GM21737 (cell line): ENCODE measurements around the gene DNASE2.

Source experiments
- ATAC-seq: cut with Tn5 transposase; IDR thresholded peaks from one replicate; pipeline ENCODE4 v1.9.1; 2021; ENCODE audit warnings: mild to moderate bottlenecking, moderate library complexity; ENCODE audit not compliant: unreplicated experiment

DNASE2 gene

GRCh38 chr19:12886969-12887747 is 5.9 kb upstream of the DNASE2 start, which contains the start of gene KLF1:
Gene KLF1, minus strand, starts transcription at chr19:12887201. Its CDS starts 61 bp downstream, at chr19:12887140.
- ATAC-seq: no peak

GRCh38 chr19:12886651-12886968 is 5.4 kb upstream of the DNASE2 start:
- ATAC-seq: no peak

GRCh38 chr19:12885749-12886650 is 4.8 kb upstream of the DNASE2 start:
- no peak for ATAC-seq

GRCh38 chr19:12884926-12885748 is 3.9 kb upstream of the DNASE2 start:
- peak; percentile 39 for ATAC-seq

GRCh38 chr19:12884627-12884925 is 3.3 kb upstream of the DNASE2 start:
- ATAC-seq: no peak

- ATAC-seq: no peak
Measured at GRCh38 chr19:12884202-12884601, 3.0 kb upstream of the DNASE2 start.

- ATAC-seq: no peak
Measured at GRCh38 chr19:12882589-12882988, 1.3 kb upstream of the DNASE2 start.

GRCh38 chr19:12880551-12881171 is 588 bp downstream of the DNASE2 start:
- ATAC-seq: peak; percentile 18

GRCh38 chr19:12875086-12875485 is 6.2 kb downstream of the DNASE2 start:
- no peak for ATAC-seq

GRCh38 chr19:12873891-12874745 is 7.1 kb downstream of the DNASE2 start:
- no peak for ATAC-seq

- no peak for ATAC-seq
Measured at GRCh38 chr19:12872941-12873890, 8.0 kb downstream of the DNASE2 start.

GRCh38 chr19:12872255-12872654 is 9.0 kb downstream of the DNASE2 start:
- no peak for ATAC-seq

GRCh38 chr19:12871681-12872080 is 9.6 kb downstream of the DNASE2 start:
- ATAC-seq: no peak

- ATAC-seq: no peak
Measured at GRCh38 chr19:12868540-12869112, 12.6 kb downstream of the DNASE2 start.

- no peak for ATAC-seq
Measured at GRCh38 chr19:12867120-12868099, 13.8 kb downstream of the DNASE2 start.

GRCh38 chr19:12866416-12867119 is 14.7 kb downstream of the DNASE2 start:
- ATAC-seq: no peak
